Loucy (cell line): ENCODE results near the gene GMPPA.

Experiments
- EZH2phosphoT487 ChIP-seq: fragments of 200-600 bp; IDR thresholded peaks from 2 replicates; pipeline ENCODE4 v1.6.1; 2018; ENCODE audit warnings: antibody characterized with exemption, mild to moderate bottlenecking, moderate library complexity, borderline replicate concordance
- TF ChIP-seq, protein P1 (sequence below): fragments of 200-600 bp; sonication (generic); conservative IDR thresholded peaks from 2 replicates; pipeline ENCODE4 v1.5.1; 2014; ENCODE audit warnings: mild to moderate bottlenecking, antibody characterized with exemption, low read length

DNA sequence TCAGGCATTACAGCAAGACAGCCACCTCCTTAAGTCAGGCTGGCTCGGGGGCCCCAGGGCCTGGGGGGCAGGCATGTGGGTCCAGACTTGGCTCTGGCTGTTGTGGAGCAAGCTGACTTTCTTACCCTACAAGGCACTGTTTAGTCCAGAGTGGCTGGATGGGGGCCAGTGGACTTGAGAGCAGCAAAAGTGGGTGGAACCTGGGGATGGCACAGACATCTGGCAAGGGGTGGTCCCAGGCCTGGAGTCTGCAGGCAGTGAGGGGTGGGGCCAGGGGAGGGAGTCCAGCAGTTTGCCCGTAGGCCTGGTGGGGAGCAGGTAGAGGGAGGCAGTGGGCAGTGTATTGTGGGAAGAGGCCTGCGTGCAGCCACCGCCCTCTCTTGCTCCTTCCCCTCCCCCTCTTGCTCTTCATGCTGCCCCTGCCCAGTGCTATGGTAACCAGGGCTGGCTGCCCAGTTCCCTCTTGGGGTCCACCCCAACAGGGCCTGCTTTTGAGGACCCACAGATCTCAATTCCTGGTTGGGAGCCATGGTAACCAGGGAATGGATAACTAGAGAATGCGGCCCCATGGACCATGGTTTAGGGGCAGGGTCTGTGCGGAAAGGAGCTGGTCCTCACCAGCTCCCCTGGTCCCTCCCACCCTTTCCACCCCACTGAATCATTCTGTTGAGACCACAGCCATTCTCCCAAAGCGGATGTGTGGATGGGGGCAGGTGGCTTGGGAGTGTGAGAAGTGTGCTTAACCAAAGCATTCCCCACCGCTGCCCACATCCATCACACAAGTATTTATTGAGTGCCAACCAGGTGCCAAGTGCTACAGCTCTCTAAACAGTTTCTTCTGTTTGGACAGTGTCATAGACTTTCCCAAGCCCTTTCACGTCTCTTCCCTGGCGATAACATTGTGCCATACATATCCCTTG is 44.8 kb upstream of the GMPPA start:
- TF ChIP-seq, protein P1, sequence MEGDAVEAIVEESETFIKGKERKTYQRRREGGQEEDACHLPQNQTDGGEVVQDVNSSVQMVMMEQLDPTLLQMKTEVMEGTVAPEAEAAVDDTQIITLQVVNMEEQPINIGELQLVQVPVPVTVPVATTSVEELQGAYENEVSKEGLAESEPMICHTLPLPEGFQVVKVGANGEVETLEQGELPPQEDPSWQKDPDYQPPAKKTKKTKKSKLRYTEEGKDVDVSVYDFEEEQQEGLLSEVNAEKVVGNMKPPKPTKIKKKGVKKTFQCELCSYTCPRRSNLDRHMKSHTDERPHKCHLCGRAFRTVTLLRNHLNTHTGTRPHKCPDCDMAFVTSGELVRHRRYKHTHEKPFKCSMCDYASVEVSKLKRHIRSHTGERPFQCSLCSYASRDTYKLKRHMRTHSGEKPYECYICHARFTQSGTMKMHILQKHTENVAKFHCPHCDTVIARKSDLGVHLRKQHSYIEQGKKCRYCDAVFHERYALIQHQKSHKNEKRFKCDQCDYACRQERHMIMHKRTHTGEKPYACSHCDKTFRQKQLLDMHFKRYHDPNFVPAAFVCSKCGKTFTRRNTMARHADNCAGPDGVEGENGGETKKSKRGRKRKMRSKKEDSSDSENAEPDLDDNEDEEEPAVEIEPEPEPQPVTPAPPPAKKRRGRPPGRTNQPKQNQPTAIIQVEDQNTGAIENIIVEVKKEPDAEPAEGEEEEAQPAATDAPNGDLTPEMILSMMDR = no peak
- TF ChIP-seq EZH2phosphoT487 = no peak
